Measurements from ENCODE around the gene SLC12A3.

DNA sequence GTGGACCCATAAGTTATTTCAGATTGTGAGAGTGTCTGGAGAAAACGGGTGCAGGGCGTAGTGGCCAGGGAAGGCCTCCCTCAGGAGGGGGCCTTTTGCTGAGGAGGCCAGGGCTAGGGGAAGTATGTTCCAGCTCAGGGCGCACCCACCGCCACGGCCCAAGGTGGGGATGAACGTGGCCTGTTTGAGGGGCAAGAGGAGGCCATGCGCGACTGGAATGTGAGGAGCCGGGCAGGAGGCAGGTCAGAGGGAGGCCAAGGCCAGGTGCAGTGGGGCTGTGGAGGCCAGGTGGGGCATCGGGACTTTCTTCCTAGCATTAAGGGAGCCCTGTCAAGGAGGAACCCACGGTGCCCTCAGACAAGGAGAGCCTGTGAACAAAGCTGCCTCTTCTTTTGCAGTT, 26.7 kb downstream of the SLC12A3 start:
- TF ChIP-seq, protein P1, sequence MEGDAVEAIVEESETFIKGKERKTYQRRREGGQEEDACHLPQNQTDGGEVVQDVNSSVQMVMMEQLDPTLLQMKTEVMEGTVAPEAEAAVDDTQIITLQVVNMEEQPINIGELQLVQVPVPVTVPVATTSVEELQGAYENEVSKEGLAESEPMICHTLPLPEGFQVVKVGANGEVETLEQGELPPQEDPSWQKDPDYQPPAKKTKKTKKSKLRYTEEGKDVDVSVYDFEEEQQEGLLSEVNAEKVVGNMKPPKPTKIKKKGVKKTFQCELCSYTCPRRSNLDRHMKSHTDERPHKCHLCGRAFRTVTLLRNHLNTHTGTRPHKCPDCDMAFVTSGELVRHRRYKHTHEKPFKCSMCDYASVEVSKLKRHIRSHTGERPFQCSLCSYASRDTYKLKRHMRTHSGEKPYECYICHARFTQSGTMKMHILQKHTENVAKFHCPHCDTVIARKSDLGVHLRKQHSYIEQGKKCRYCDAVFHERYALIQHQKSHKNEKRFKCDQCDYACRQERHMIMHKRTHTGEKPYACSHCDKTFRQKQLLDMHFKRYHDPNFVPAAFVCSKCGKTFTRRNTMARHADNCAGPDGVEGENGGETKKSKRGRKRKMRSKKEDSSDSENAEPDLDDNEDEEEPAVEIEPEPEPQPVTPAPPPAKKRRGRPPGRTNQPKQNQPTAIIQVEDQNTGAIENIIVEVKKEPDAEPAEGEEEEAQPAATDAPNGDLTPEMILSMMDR (IDR thresholded peaks at IDR 0.05; ENCODE audit: low read depth, low read length): no peak
- TF ChIP-seq MYC (IDR thresholded peaks at IDR 0.05; ENCODE audit: low read depth, low read length) (no peak), POLR2A (IDR thresholded peaks at IDR 0.05; ENCODE audit: extremely low read depth, insufficient read length) (no peak)
- TF ChIP-seq, protein P2, sequence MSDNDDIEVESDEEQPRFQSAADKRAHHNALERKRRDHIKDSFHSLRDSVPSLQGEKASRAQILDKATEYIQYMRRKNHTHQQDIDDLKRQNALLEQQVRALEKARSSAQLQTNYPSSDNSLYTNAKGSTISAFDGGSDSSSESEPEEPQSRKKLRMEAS (IDR thresholded peaks at IDR 0.05; ENCODE audit: low read depth, low read length): no peak

Data from NB4 (cell line).